Endothelial cell of umbilical vein (primary cell): Measurements from ENCODE around the gene SETBP1. TPM values are rescaled to one million over a fixed set of nuclear protein-coding genes. Genes with fewer than 3 reads are reported as not detected.

Source experiments
- BruUV-seq: library from RNA; stranded (reverse); fragments of 400-500 nt; replicated peaks from 2 replicates; lab custom pipeline; 2021; lab: Mats Ljungman, UMichigan
- CTCF ChIA-PET: fragments of 300-600, 350-600 bp; sonication (Branson Sonifier 250); formaldehyde crosslinking; loops from one replicate; lab custom pipeline; 2021; ENCODE audit warnings: antibody characterized with exemption, inconsistent platforms; lab: Charles Lee
- POLR2A ChIA-PET: fragments of 300-600, 350-600 bp; sonication (Branson Sonifier 250); formaldehyde crosslinking; loops from one replicate; lab custom pipeline; 2021; ENCODE audit warnings: antibody characterized with exemption, inconsistent platforms; lab: Charles Lee
- DNase-seq: peaks from one replicate; pipeline ENCODE4 v3.0.0-alpha.2; 2011; ENCODE audit warnings: low read depth, low spot score
- FAIRE-seq: peaks from 2 replicates; lab custom pipeline; 2011; peaks lifted over from hg19 to GRCh38; lab: Jason Lieb, UNC
- H2AFZ ChIP-seq: 2 replicates; pipeline ENCODE4 v1.6.0; 2012; ENCODE audit warnings: low read depth, low read length, control low read depth, inconsistent platforms
- H3K27ac ChIP-seq: 2 replicates; pipeline ENCODE4 v1.5.1; 2011; ENCODE audit warnings: low read depth, mild to moderate bottlenecking, control low read depth, low read length, moderate library complexity; ENCODE audit not compliant: insufficient read depth
- H3K27me3 ChIP-seq, 2 experiments: 2 replicates each; pipeline versions ENCODE4 v1.6.0 to v1.6.1; 2011; ENCODE audit warnings: low read length in 2 of 2, mixed read lengths in 1 of 2; ENCODE audit not compliant: control insufficient read depth in 2 of 2, insufficient read depth in 2 of 2
- H3K36me3 ChIP-seq, 2 experiments: 2 replicates in 1 of 2; 3 replicates in 1 of 2; pipeline ENCODE4 v1.5.1; 2011; ENCODE audit warnings: low read length in 2 of 2, mild to moderate bottlenecking in 1 of 2, moderate library complexity in 1 of 2; ENCODE audit not compliant: control insufficient read depth in 2 of 2, insufficient read depth in 2 of 2; ENCODE audit errors: extremely low read depth in 1 of 2
- H3K4me1 ChIP-seq: 3 replicates; pipeline ENCODE4 v1.5.1; 2011; ENCODE audit warnings: mild to moderate bottlenecking, low read length; ENCODE audit not compliant: control insufficient read depth, insufficient read depth; ENCODE audit errors: extremely low read depth
- H3K4me2 ChIP-seq: 2 replicates; pipeline ENCODE4 v1.6.1; 2011; ENCODE audit warnings: low read length, control low read depth, mixed read lengths; ENCODE audit not compliant: insufficient read depth
- H3K4me3 ChIP-seq, 3 experiments: fragments of 200-600 bp in 1 of 3; sonication (generic), shearing (Covaris generic) in 1 of 3; replicated peaks in 1 of 3; 2 replicates each; pipeline ENCODE4 v1.5.1; 2011 to 2016; ENCODE audit warnings: control low read depth in 3 of 3, low read length in 3 of 3, mild to moderate bottlenecking in 2 of 3, inconsistent platforms in 1 of 3, low read depth in 1 of 3, moderate library complexity in 1 of 3; ENCODE audit not compliant: insufficient read depth in 1 of 3
- H3K79me2 ChIP-seq: 2 replicates; pipeline ENCODE4 v1.6.0; 2012; ENCODE audit warnings: low read length, inconsistent platforms; ENCODE audit not compliant: control insufficient read depth, insufficient read depth
- H3K9ac ChIP-seq: replicated peaks from 2 replicates; pipeline ENCODE3; 2011; ENCODE audit warnings: low read length, control low read depth; ENCODE audit not compliant: insufficient read depth; ENCODE audit errors: extremely low read depth
- H3K9me1 ChIP-seq: replicated peaks from 3 replicates; pipeline ENCODE4 v1.6.0; 2011; ENCODE audit warnings: mild to moderate bottlenecking, low read length; ENCODE audit not compliant: control insufficient read depth, insufficient read depth; ENCODE audit errors: extremely low read depth
- H3K9me3 ChIP-seq: replicated peaks from 2 replicates; pipeline ENCODE4 v1.5.1; 2012; ENCODE audit warnings: low read length, inconsistent platforms; ENCODE audit not compliant: control insufficient read depth, insufficient read depth
- H4K20me1 ChIP-seq: replicated peaks from 2 replicates; pipeline ENCODE3; 2011; ENCODE audit warnings: mild to moderate bottlenecking, low read length; ENCODE audit not compliant: control insufficient read depth, insufficient read depth; ENCODE audit errors: extremely low read depth
- EZH2 ChIP-seq: IDR thresholded peaks from 2 replicates; pipeline ENCODE4 v1.6.1; 2012; ENCODE audit warnings: borderline replicate concordance, low read depth, mild to moderate bottlenecking, moderate library complexity, low read length, inconsistent platforms; ENCODE audit not compliant: severe bottlenecking
- FOS ChIP-seq: IDR thresholded peaks from 2 replicates; pipeline ENCODE4 v1.6.1; 2011; ENCODE audit warnings: mild to moderate bottlenecking, low read length, moderate library complexity, borderline replicate concordance; ENCODE audit not compliant: insufficient read depth
- GATA2 ChIP-seq: IDR thresholded peaks from 2 replicates; pipeline ENCODE4 v1.7.0; 2011; ENCODE audit warnings: low read depth, mild to moderate bottlenecking, moderate library complexity, mixed read lengths, low read length; ENCODE audit not compliant: insufficient read length, insufficient read depth
- JUN ChIP-seq: IDR thresholded peaks from 2 replicates; pipeline ENCODE4 v1.6.1; 2011; ENCODE audit warnings: borderline replicate concordance, low read depth; ENCODE audit not compliant: insufficient read length, insufficient read depth
- MYC ChIP-seq: IDR thresholded peaks from one replicate; pipeline ENCODE4 v1.6.1; 2011; ENCODE audit warnings: mild to moderate bottlenecking, low read depth, low read length
- POLR2A ChIP-seq: IDR thresholded peaks from 2 replicates; pipeline ENCODE4 v1.6.1; 2012; ENCODE audit warnings: low read depth, mild to moderate bottlenecking, control low read depth, low read length
- POLR2AphosphoS5 ChIP-seq: IDR thresholded peaks from 2 replicates; pipeline ENCODE4 v1.6.1; 2012; ENCODE audit warnings: low read depth, mild to moderate bottlenecking, control low read depth, low read length, moderate library complexity; ENCODE audit not compliant: insufficient read depth
- dilution Hi-C: fragments of 300-500 bp; cut with MboI; formaldehyde crosslinking; loops from one replicate; pipeline ENCODE4 v1.15.0; 2019; ENCODE audit warnings: low sequenced_read_pairs; ENCODE audit not compliant: extremely low pct_ligation_motif_present
- intact Hi-C: fragments of 100-400 bp; cut with micrococcal nuclease; formaldehyde crosslinking; loops from one replicate; pipeline ENCODE4 v1.10.0; 2022
- polyA plus RNA-seq, 4 experiments: library from polyadenylated mRNA; depleted of rRNA in 3 of 4; stranded (reverse) in 3 of 4; unstranded in 1 of 4; fragments of >200 nt; gene quantifications; 2 replicates each; pipeline versions ENCODE4 v1.2.1 to v1.2.3, GENCODE V29; 2011 to 2012; ENCODE audit warnings: missing spikeins in 1 of 4
- total RNA-seq: library from RNA; stranded (reverse); gene quantifications from 2 replicates; pipeline ENCODE4 v1.2.3, GENCODE V29; 2021
- TF ChIP-seq, protein P1 (sequence below): IDR thresholded peaks from 2 replicates; pipeline ENCODE4 v1.6.1; 2011; ENCODE audit not compliant: insufficient read depth, insufficient read length
- TF ChIP-seq, protein P2 (sequence below), 2 donors: IDR thresholded peaks; 1 replicate in 1 of 2; 2 replicates in 1 of 2; pipeline ENCODE4 v1.5.1; 2011; ENCODE audit warnings: low read length in 2 of 2, mild to moderate bottlenecking in 2 of 2, moderate library complexity in 2 of 2, control low read depth in 1 of 2, inconsistent platforms in 1 of 2, low read depth in 1 of 2; ENCODE audit not compliant: insufficient read depth in 1 of 2; ENCODE audit errors: extremely low read depth in 1 of 2

The SETBP1 gene
- total and polyA plus RNA-seq, 2 donors (not counting 3 experiments of a cell fraction or from before 2014, with no cell fraction given), result 0.76 to 3.1 TPM

DNA sequence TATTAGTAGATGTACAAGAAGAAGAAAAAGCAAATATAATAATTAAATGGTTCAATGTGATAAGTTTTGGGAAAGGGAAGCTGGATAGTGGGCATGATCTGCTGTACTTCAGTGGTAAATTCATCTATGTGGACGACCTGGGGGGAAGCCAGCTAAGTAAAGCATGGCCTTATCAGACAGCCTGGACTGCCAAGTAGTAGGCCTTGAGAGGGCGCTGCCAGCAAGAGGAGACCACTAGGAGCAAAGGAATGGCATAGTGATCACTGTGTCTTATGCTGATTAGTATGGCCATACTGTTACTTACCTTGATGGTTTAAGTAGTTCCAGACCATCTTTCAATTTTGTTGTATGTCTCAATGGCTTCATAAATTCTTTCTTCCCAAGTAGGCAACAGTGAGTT is 287.6 kb downstream of the SETBP1 start:
- dilution Hi-C loops (no loop called here), intact Hi-C loops (no loop called here)
- Histone ChIP-seq H2AFZ (no peak overlapping the region), H3K27ac (no peak overlapping the region), H3K4me1 (no peaks in the 10 kb centered on the region), H3K9me3 (no peaks in the 10 kb centered on the region), H3K4me3 (no peak overlapping the region), H3K36me3 (no peaks in the 10 kb centered on the region), H4K20me1 (no peaks in the 10 kb centered on the region), H3K27me3 (no peaks in the 10 kb centered on the region), H3K9me1 (no peaks in the 10 kb centered on the region), H3K4me2 (no peak overlapping the region), H3K79me2 (no peaks in the 10 kb centered on the region), H3K9ac (no peak overlapping the region)
- ChIA-PET CTCF (no interaction called here), POLR2A (no interaction called here)
- BruUV-seq, result no TSS peak
- FAIRE-seq (no peak), DNase-seq (no peak)
- TF ChIP-seq POLR2A, result no peak

DNA sequence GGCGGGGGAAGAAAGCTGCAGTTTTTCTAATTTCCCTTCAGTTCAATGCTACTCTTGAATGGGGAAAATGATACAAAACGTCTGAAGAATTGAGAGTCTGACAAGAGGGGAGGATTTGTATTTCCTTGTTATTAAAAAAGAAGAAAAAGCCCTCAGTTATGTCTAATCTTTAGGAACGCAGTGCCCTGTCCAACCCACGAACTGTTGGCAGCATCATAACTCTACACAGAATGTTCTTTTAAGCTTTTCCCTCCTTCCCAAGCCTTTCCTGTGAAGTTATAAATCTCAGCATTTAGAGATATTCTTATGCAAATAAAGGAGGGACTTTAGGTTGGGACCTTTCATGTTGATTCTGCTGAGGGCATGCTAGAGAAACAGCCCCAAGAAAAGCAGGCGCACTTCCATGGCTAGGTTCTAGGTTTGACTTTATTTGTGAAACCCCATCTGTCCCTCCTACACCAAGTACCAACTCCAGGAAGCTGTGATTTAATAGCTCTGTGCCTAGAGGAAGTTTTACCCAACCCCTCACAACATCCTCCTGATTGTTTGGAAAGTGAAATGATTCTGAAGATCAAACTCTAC is 288.6 kb downstream of the SETBP1 start:
- no peak for TF ChIP-seq JUN
- no peak for TF ChIP-seq GATA2
- TF ChIP-seq POLR2A, result no peak
- TF ChIP-seq, protein P1, sequence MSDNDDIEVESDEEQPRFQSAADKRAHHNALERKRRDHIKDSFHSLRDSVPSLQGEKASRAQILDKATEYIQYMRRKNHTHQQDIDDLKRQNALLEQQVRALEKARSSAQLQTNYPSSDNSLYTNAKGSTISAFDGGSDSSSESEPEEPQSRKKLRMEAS, result no peak
- TF ChIP-seq EZH2, result no peak
- no peak for TF ChIP-seq POLR2AphosphoS5
- TF ChIP-seq FOS, result no peak
- TF ChIP-seq, protein P2, sequence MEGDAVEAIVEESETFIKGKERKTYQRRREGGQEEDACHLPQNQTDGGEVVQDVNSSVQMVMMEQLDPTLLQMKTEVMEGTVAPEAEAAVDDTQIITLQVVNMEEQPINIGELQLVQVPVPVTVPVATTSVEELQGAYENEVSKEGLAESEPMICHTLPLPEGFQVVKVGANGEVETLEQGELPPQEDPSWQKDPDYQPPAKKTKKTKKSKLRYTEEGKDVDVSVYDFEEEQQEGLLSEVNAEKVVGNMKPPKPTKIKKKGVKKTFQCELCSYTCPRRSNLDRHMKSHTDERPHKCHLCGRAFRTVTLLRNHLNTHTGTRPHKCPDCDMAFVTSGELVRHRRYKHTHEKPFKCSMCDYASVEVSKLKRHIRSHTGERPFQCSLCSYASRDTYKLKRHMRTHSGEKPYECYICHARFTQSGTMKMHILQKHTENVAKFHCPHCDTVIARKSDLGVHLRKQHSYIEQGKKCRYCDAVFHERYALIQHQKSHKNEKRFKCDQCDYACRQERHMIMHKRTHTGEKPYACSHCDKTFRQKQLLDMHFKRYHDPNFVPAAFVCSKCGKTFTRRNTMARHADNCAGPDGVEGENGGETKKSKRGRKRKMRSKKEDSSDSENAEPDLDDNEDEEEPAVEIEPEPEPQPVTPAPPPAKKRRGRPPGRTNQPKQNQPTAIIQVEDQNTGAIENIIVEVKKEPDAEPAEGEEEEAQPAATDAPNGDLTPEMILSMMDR (IDR thresholded peaks at IDR 0.05; ENCODE audit: extremely low read depth in 1 of 2, insufficient read depth in 1 of 2, low read depth in 1 of 2, low read length in 2 of 2), result no peak
- TF ChIP-seq MYC, result no peak
- Histone ChIP-seq H3K36me3 (no peaks in the 10 kb centered on the region), H3K27me3 (no peaks in the 10 kb centered on the region), H3K4me1 (no peaks in the 10 kb centered on the region), H3K4me3 (no peak overlapping the region), H3K9me3 (no peaks in the 10 kb centered on the region), H3K9me1 (no peaks in the 10 kb centered on the region), H4K20me1 (no peaks in the 10 kb centered on the region), H3K4me2 (no peak overlapping the region), H3K27ac (no peak overlapping the region), H3K79me2 (no peaks in the 10 kb centered on the region), H3K9ac (no peak overlapping the region), H2AFZ (no peak overlapping the region)
- DNase-seq (no peak), FAIRE-seq (no peak)
- CTCF ChIA-PET, result no interaction called here
- dilution Hi-C loops, result no loop called here
- POLR2A ChIA-PET, result no interaction called here
- no TSS peak for BruUV-seq
- intact Hi-C loops, result no loop called here
